CD4-positive, alpha-beta T cell (primary cell): Measurements from ENCODE around the gene NEURL1. TPM values are rescaled to one million over a fixed set of nuclear protein-coding genes. Genes with fewer than 3 reads are reported as not detected.

Experiments
- ATAC-seq: fragments of 200-7000 bp; cut with Tn5 transposase; one replicate; pipeline ENCODE4 v1.10.0; 2022; ENCODE audit warnings: mild to moderate bottlenecking; ENCODE audit not compliant: poor library complexity
- CTCF ChIA-PET: fragments of 350-600 bp; sonication (Branson Sonifier 250); formaldehyde crosslinking; loops from one replicate; lab custom pipeline; 2021; ENCODE audit warnings: antibody characterized with exemption, inconsistent platforms; lab: Charles Lee
- POLR2A ChIA-PET: fragments of 350-600 bp; sonication (Branson Sonifier 250); formaldehyde crosslinking; loops from one replicate; lab custom pipeline; 2021; ENCODE audit warnings: antibody characterized with exemption, inconsistent platforms; lab: Charles Lee
- DNase-seq, 14 experiments: peaks; one replicate each; pipeline ENCODE4 v3.0.0-alpha.2; 2013 to 2020; ENCODE audit warnings: mixed read lengths in 2 of 14
- H3K27ac ChIP-seq, 2 donors: one replicate each; pipeline versions ENCODE4 v1.5.1 to v1.7.0; 2013; ENCODE audit warnings: low read length in 2 of 2, low read depth in 1 of 2, mild to moderate bottlenecking in 1 of 2
- H3K27me3 ChIP-seq, 2 experiments: 1 replicate in 1 of 2; 2 replicates in 1 of 2; pipeline versions ENCODE4 v1.6.1 to v1.7.0; 2013; ENCODE audit warnings: low read length in 2 of 2, control low read depth in 1 of 2, mild to moderate bottlenecking in 1 of 2, moderate library complexity in 1 of 2; ENCODE audit not compliant: insufficient read depth in 2 of 2, control insufficient read depth in 1 of 2
- H3K36me3 ChIP-seq: one replicate; pipeline ENCODE4 v1.6.1; 2013; ENCODE audit warnings: low read length, control low read depth; ENCODE audit not compliant: insufficient read depth
- H3K4me1 ChIP-seq: one replicate; pipeline ENCODE4 v1.6.1; 2013; ENCODE audit warnings: low read length, control low read depth; ENCODE audit not compliant: insufficient read depth
- H3K4me3 ChIP-seq: one replicate; pipeline ENCODE4 v1.5.1; 2013; ENCODE audit warnings: mild to moderate bottlenecking, low read length, moderate library complexity
- H3K9me3 ChIP-seq, 2 experiments: 1 replicate in 1 of 2; 2 replicates in 1 of 2; pipeline versions ENCODE4 v1.6.1 to v1.7.0; 2013; ENCODE audit warnings: low read length in 2 of 2, mild to moderate bottlenecking in 2 of 2, control low read depth in 1 of 2, moderate library complexity in 1 of 2; ENCODE audit not compliant: control insufficient read depth in 1 of 2, insufficient read depth in 1 of 2
- H3K27ac Mint-ChIP-seq: one replicate; pipeline ENCODE4 v1.8.0; 2020; ENCODE audit warnings: mixed read lengths
- H3K27me3 Mint-ChIP-seq: one replicate; pipeline ENCODE4 v1.8.0; 2021; ENCODE audit warnings: mixed read lengths
- H3K36me3 Mint-ChIP-seq: one replicate; pipeline ENCODE4 v1.8.0; 2021; ENCODE audit warnings: low read depth, mixed read lengths
- H3K4me1 Mint-ChIP-seq: one replicate; pipeline ENCODE4 v1.8.0; 2021; ENCODE audit warnings: low read depth, mixed read lengths
- H3K4me3 Mint-ChIP-seq: one replicate; pipeline ENCODE4 v1.8.0; 2020; ENCODE audit warnings: mild to moderate bottlenecking, mixed read lengths
- H3K9me3 Mint-ChIP-seq: one replicate; pipeline ENCODE4 v1.8.0; 2020; ENCODE audit warnings: mixed read lengths
- CTCF ChIP-seq: fragments of 200-600 bp; IDR thresholded peaks from one replicate; pipeline ENCODE4 v1.8.0; 2022; ENCODE audit warnings: antibody characterized with exemption, mild to moderate bottlenecking
- intact Hi-C, 2 experiments: fragments of 100-400 bp; cut with DNase I in 1 of 2; cut with micrococcal nuclease in 1 of 2; formaldehyde crosslinking; loops; one replicate each; pipeline versions ENCODE4 v1.15.1 to v1.9.0; 2023 to 2025; cut with DNase I, micrococcal nuclease
- total RNA-seq, 174 experiments: library from RNA in 2 of 174; stranded (reverse) in 2 of 174; gene quantifications; one replicate each; pipeline ENCODE4 v1.2.3 and lab custom pipeline; 2021 to 2026

Gene NEURL1
- total RNA-seq, 2 experiments from 2014 or later: 0.85 to 1.1 TPM

- no peak overlapping the region for H3K27ac ChIP-seq
- intact Hi-C loops: no loop called here
- no peak for TF ChIP-seq CTCF
- DNase-seq: no peak
- Mint-ChIP-seq H3K4me1 (no peaks in the 10 kb centered on the region), H3K27me3 (no peaks in the 10 kb centered on the region), H3K4me3 (no peak overlapping the region), H3K27ac (no peak overlapping the region), H3K9me3 (no peaks in the 10 kb centered on the region), H3K36me3 (peaks cover 4% of the 10 kb centered on the region)
- ChIA-PET CTCF (no interaction called here), POLR2A (no interaction called here)
- no peaks in the 10 kb centered on the region for H3K9me3 ChIP-seq
- H3K36me3 ChIP-seq: peaks cover 14% of the 10 kb centered on the region
- no peak overlapping the region for H3K4me3 ChIP-seq
- no peaks in the 10 kb centered on the region for H3K27me3 ChIP-seq
- no peak for ATAC-seq
- H3K4me1 ChIP-seq: no peaks in the 10 kb centered on the region
Observed at GRCh38 chr10:103620891-103621782, 127.6 kb downstream of the NEURL1 start.

GRCh38 chr10:103621783-103622125, 128.2 kb downstream of the NEURL1 start:
- H3K4me1 ChIP-seq: no peaks in the 10 kb centered on the region
- Mint-ChIP-seq H3K4me1 (no peaks in the 10 kb centered on the region), H3K4me3 (no peak overlapping the region), H3K27ac (no peak overlapping the region), H3K27me3 (no peaks in the 10 kb centered on the region), H3K36me3 (peaks cover 4% of the 10 kb centered on the region), H3K9me3 (no peaks in the 10 kb centered on the region)
- H3K4me3 ChIP-seq: no peak overlapping the region
- DNase-seq (no peak), ATAC-seq (no peak)
- H3K27ac ChIP-seq: no peak overlapping the region
- no peaks in the 10 kb centered on the region for H3K9me3 ChIP-seq
- TF ChIP-seq CTCF: no peak
- CTCF ChIA-PET: no interaction called here
- H3K36me3 ChIP-seq: peaks cover 14% of the 10 kb centered on the region
- intact Hi-C loops: no loop called here
- POLR2A ChIA-PET: interaction anchor here (1.1 kb wide), 1 partner anchor 10 kb away, joined by 3 read pairs; no protein-coding TSS in a partner anchor
- no peaks in the 10 kb centered on the region for H3K27me3 ChIP-seq

- Histone ChIP-seq H3K4me1 (no peaks in the 10 kb centered on the region), H3K36me3 (peaks cover 18% of the 10 kb centered on the region), H3K27ac (no peak overlapping the region), H3K27me3 (no peaks in the 10 kb centered on the region), H3K9me3 (no peaks in the 10 kb centered on the region), H3K4me3 (no peak overlapping the region)
- intact Hi-C loops: no loop called here
- DNase-seq: no peak
- ChIA-PET POLR2A (interaction anchor here (1.1 kb wide), 1 partner anchor 10 kb away, joined by 3 read pairs; no protein-coding TSS in a partner anchor), CTCF (no interaction called here)
- no peak for ATAC-seq
- H3K4me1 Mint-ChIP-seq: no peaks in the 10 kb centered on the region
- H3K36me3 Mint-ChIP-seq: peaks cover 4% of the 10 kb centered on the region
- H3K27ac Mint-ChIP-seq: no peak overlapping the region
- TF ChIP-seq CTCF: no peak
- no peaks in the 10 kb centered on the region for H3K9me3 Mint-ChIP-seq
- H3K4me3 Mint-ChIP-seq: no peak overlapping the region
- no peaks in the 10 kb centered on the region for H3K27me3 Mint-ChIP-seq
Observed at GRCh38 chr10:103622286-103622685, 128.8 kb downstream of the NEURL1 start.
